Left lung (tissue), 10 donors: ENCODE data around the gene SYNDIG1L. TPM values are rescaled to one million over a fixed set of nuclear protein-coding genes. Genes with fewer than 3 reads are reported as not detected.

Source experiments
- ATAC-seq: fragments of 200-7000 bp; cut with Tn5 transposase; one replicate; pipeline ENCODE4 v1.9.1; 2020; ENCODE audit warnings: moderate library complexity
- DNase-seq, 4 donors: peaks; one replicate each; pipeline ENCODE4 v3.0.0-alpha.2; 2013 to 2020
- H3K27ac ChIP-seq, 2 donors: fragments of 200-600 bp; sonication (generic) in 1 of 2; one replicate each; pipeline versions ENCODE4 v1.5.0 to v1.8.0; 2020 to 2021
- H3K27me3 ChIP-seq, 2 donors: fragments of 200-600 bp; sonication (generic) in 1 of 2; one replicate each; pipeline versions ENCODE4 v1.5.0 to v1.8.0; 2020 to 2021
- H3K36me3 ChIP-seq, 2 donors: fragments of 200-600 bp; sonication (generic) in 1 of 2; one replicate each; pipeline versions ENCODE4 v1.5.0 to v1.8.0; 2020 to 2021
- H3K4me1 ChIP-seq, 2 donors: fragments of 200-600 bp; one replicate each; pipeline ENCODE4 v1.8.0; 2021
- H3K4me3 ChIP-seq, 2 donors: fragments of 200-600 bp; sonication (generic) in 1 of 2; one replicate each; pipeline versions ENCODE4 v1.5.0 to v1.8.0; 2020 to 2021; ENCODE audit warnings: mild to moderate bottlenecking in 1 of 2
- H3K9me3 ChIP-seq, 2 donors: fragments of 200-600 bp; sonication (generic) in 1 of 2; one replicate each; pipeline versions ENCODE4 v1.5.0 to v1.8.0; 2020 to 2021
- CTCF ChIP-seq, 2 donors: fragments of 200-600 bp; sonication (generic) in 1 of 2; IDR thresholded peaks; one replicate each; pipeline versions ENCODE4 v1.5.0 to v1.8.0; 2021; ENCODE audit warnings: antibody characterized with exemption in 2 of 2
- intact Hi-C, 2 donors: fragments of 100-400 bp; cut with DNase I; formaldehyde crosslinking; loops; one replicate each; pipeline versions ENCODE4 v1.11.2 to v1.14.2; 2022
- polyA plus RNA-seq, 6 donors: library from polyadenylated mRNA; unstranded; fragments of 120-200 nt; gene quantifications; one replicate each; pipeline ENCODE4 v1.2.1, GENCODE V29; 2013; ENCODE audit not compliant: insufficient read length in 6 of 6
- total RNA-seq, 2 donors: library from RNA; stranded (reverse); fragmentation: NEBNext Ultra II Directional; extraction: Animal tissue kit (Norgen Biotek cat#: 25700); gene quantifications; one replicate each; pipeline ENCODE4 v1.2.1, GENCODE V29; 2021
- donor health status: DM: no; HTN: yes; CAD: no.
- donor health status: DM: no; HTN: no; CAD: no.

The SYNDIG1L gene
- total and polyA plus RNA-seq, 8 donors: 0.37 to 0.87 (median 0.59) TPM

DNA sequence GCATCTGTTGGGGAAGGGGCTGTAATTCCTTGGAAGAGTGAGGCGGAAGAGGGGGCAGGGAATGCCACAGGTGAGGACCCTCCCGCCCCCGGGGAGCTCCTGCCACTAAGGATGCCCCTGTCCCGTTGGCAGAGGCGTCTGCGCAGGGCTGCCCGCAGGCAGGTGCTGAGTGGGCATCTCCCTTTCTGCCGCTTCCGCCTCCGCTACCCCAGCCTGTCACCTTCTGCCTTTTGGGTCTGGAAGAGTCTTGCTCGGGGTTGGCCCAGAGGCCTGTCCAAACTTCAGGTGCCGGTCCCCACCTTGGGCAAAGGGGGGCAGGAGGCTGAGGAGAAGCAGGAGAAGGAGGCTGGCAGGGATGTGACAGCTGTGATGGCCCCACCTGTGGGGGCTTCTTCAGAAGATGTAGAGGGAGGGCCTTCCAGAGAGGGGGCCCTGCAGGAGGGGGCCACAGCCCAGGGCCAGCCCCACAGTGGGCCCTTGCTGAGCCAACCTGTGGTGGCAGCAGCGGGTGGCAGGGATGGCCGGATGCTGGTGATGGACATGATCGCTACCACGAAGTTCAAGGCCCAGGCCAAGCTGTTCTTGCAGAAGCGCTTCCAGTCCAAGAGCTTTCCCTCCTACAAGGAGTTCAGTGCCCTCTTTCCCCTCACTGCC is 67.7 kb downstream of the SYNDIG1L start:
- no peak for TF ChIP-seq CTCF (IDR thresholded peaks at IDR 0.05)
- DNase-seq (peak in 1 of 4 donors; percentile 74), ATAC-seq (no peak)
- Histone ChIP-seq H3K36me3 (no peaks in the 10 kb centered on the region), H3K4me1 (peaks cover 3 to 7% of the 10 kb centered on the region in 2 donors), H3K4me3 (no peak overlapping the region), H3K27ac (no peak overlapping the region), H3K27me3 (no peaks in the 10 kb centered on the region), H3K9me3 (no peaks in the 10 kb centered on the region)
- intact Hi-C loops: no loop called here

- ATAC-seq (no peak), DNase-seq (no peak)
- no peak for TF ChIP-seq CTCF (IDR thresholded peaks at IDR 0.05)
- intact Hi-C loops: no loop called here
- Histone ChIP-seq H3K27ac (no peak overlapping the region), H3K27me3 (no peaks in the 10 kb centered on the region), H3K36me3 (no peaks in the 10 kb centered on the region), H3K9me3 (no peaks in the 10 kb centered on the region), H3K4me1 (peaks cover 2 to 4% of the 10 kb centered on the region in 2 donors), H3K4me3 (no peak overlapping the region)
Observed at GRCh38 chr14:74357585-74357984, 68.4 kb downstream of the SYNDIG1L start.

GRCh38 chr14:74356892-74357575 is 69.0 kb downstream of the SYNDIG1L start:
- ATAC-seq: no peak
- Histone ChIP-seq H3K9me3 (no peaks in the 10 kb centered on the region), H3K27me3 (no peaks in the 10 kb centered on the region), H3K4me3 (no peak overlapping the region), H3K36me3 (no peaks in the 10 kb centered on the region), H3K27ac (no peak overlapping the region), H3K4me1 (no peaks in the 10 kb centered on the region)
- TF ChIP-seq CTCF (IDR thresholded peaks at IDR 0.05): no peak
- DNase-seq: no peak
- intact Hi-C loops: no loop called here

Other genes starting within 250 kb of the SYNDIG1L start
- gene VSX2, start 186.8 kb downstream of the SYNDIG1L start, total RNA-seq: not detected
- gene VSX2, start 186.8 kb downstream of the SYNDIG1L start, polyA plus RNA-seq: not detected
- 10 to 100 TPM; 37.0 to 41.1 TPM for gene ABCD4, start 123.3 kb downstream of the SYNDIG1L start, total RNA-seq
- 100 to 1,000 TPM; 105 to 136 (median 123) TPM for gene ABCD4, start 123.3 kb downstream of the SYNDIG1L start, polyA plus RNA-seq
- not detected for gene VRTN, start 77.7 kb downstream of the SYNDIG1L start, total RNA-seq
- under 1 TPM in 1 of 6 donors, not detected in 5; 0.04 TPM for gene VRTN, start 77.7 kb downstream of the SYNDIG1L start, polyA plus RNA-seq
- 1,000 to 10,000 TPM in 1 of 2 donors, 100 to 1,000 TPM in 1; 967 to 1,413 TPM for gene NPC2, start 67.1 kb upstream of the SYNDIG1L start, total RNA-seq
- gene NPC2, start 67.1 kb upstream of the SYNDIG1L start, polyA plus RNA-seq: 1,000 to 10,000 TPM in 3 of 6 donors, 100 to 1,000 TPM in 3; 776 to 1,143 (median 968) TPM
- 10 to 100 TPM; 22.7 to 27.7 TPM for gene ISCA2, start 67.6 kb upstream of the SYNDIG1L start, total RNA-seq
- 10 to 100 TPM; 29.4 to 35.2 (median 32.2) TPM for gene ISCA2, start 67.6 kb upstream of the SYNDIG1L start, polyA plus RNA-seq
- gene LTBP2, start 186.0 kb upstream of the SYNDIG1L start, total RNA-seq: 100 to 1,000 TPM in 1 of 2 donors, 10 to 100 TPM in 1; 69.2 to 154 TPM
- 10 to 100 TPM; 14.0 to 25.7 (median 16.1) TPM for gene LTBP2, start 186.0 kb upstream of the SYNDIG1L start, polyA plus RNA-seq